Erythroblast (primary cell): ENCODE results near the gene PPP1R37.
A peak's percentile ranks its signal among the peaks of the same experiment; 100 is the strongest.

ENCODE experiments used
- DNase-seq, 2 experiments: peaks; one replicate each; lab custom pipeline; 2025; lab: John Stamatoyannopoulos, UW
- GATA1 ChIP-seq: IDR thresholded peaks from 2 replicates; pipeline ENCODE4 v1.6.1; 2011; ENCODE audit warnings: low read depth, mild to moderate bottlenecking, control low read depth, low read length, moderate library complexity
- POLR2A ChIP-seq: IDR thresholded peaks from 2 replicates; pipeline ENCODE4 v1.6.1; 2011; ENCODE audit warnings: mild to moderate bottlenecking, low read length

Gene PPP1R37

GRCh38 chr19:45121827-45122345 is 28.9 kb downstream of the PPP1R37 start:
- DNase-seq, result no peak
- no peak for TF ChIP-seq POLR2A
- TF ChIP-seq GATA1, result no peak

- TF ChIP-seq GATA1, result no peak
- TF ChIP-seq POLR2A, result no peak
- DNase-seq, result no peak
These were observed 29.9 kb downstream of the PPP1R37 start for GRCh38 chr19:45122832-45123231.

- no peak for TF ChIP-seq GATA1
- TF ChIP-seq POLR2A, result no peak
- no peak for DNase-seq
These were observed 30.5 kb downstream of the PPP1R37 start for GRCh38 chr19:45123440-45123850.

GRCh38 chr19:45124021-45124420 is 31.0 kb downstream of the PPP1R37 start:
- TF ChIP-seq GATA1, result no peak
- TF ChIP-seq POLR2A, result no peak
- DNase-seq, result no peak

GRCh38 chr19:45125360-45125759 is 32.4 kb downstream of the PPP1R37 start:
- no peak for TF ChIP-seq POLR2A
- no peak for TF ChIP-seq GATA1

GRCh38 chr19:45125975-45126493 is 33.1 kb downstream of the PPP1R37 start:
- TF ChIP-seq GATA1, result no peak
- no peak for TF ChIP-seq POLR2A
- DNase-seq, result peak; percentile 59 to 78

More at GRCh38 chr19:45125360-45125759, 32.4 kb downstream of the PPP1R37 start:
- DNase-seq, result no peak

- no peak for DNase-seq
- TF ChIP-seq POLR2A (no peak), GATA1 (no peak)
These were observed 33.7 kb downstream of the PPP1R37 start for GRCh38 chr19:45126654-45127053.

- no peak for DNase-seq
- TF ChIP-seq POLR2A (no peak), GATA1 (no peak)
These were observed 35.2 kb downstream of the PPP1R37 start for GRCh38 chr19:45128146-45128545.

GRCh38 chr19:45128806-45129205 is 35.8 kb downstream of the PPP1R37 start:
- DNase-seq, result no peak

GRCh38 chr19:45130236-45130635 is 37.3 kb downstream of the PPP1R37 start:
- DNase-seq, result no peak
- TF ChIP-seq POLR2A, result no peak
- TF ChIP-seq GATA1, result no peak

More at GRCh38 chr19:45128806-45129205, 35.8 kb downstream of the PPP1R37 start:
- no peak for TF ChIP-seq POLR2A
- no peak for TF ChIP-seq GATA1

- peak in 1 of 2 experiments; percentile 25 for DNase-seq
- no peak for TF ChIP-seq GATA1
- TF ChIP-seq POLR2A, result no peak
These were observed 38.1 kb downstream of the PPP1R37 start for GRCh38 chr19:45130888-45131615.

- no peak for DNase-seq
These were observed 40.7 kb downstream of the PPP1R37 start for GRCh38 chr19:45133661-45134060.

GRCh38 chr19:45135176-45135885 is 42.4 kb downstream of the PPP1R37 start:
- TF ChIP-seq POLR2A (no peak), GATA1 (no peak)
- DNase-seq, result no peak

More at GRCh38 chr19:45133661-45134060, 40.7 kb downstream of the PPP1R37 start:
- TF ChIP-seq POLR2A (no peak), GATA1 (no peak)
